Putamen (tissue), 1 donor: Measurements from ENCODE around the gene TLDC2.

Experiments used
- DNase-seq: peaks from one replicate; pipeline ENCODE4 v3.0.0-alpha.2; 2016; ENCODE audit warnings: low spot score

TLDC2 gene

DNA sequence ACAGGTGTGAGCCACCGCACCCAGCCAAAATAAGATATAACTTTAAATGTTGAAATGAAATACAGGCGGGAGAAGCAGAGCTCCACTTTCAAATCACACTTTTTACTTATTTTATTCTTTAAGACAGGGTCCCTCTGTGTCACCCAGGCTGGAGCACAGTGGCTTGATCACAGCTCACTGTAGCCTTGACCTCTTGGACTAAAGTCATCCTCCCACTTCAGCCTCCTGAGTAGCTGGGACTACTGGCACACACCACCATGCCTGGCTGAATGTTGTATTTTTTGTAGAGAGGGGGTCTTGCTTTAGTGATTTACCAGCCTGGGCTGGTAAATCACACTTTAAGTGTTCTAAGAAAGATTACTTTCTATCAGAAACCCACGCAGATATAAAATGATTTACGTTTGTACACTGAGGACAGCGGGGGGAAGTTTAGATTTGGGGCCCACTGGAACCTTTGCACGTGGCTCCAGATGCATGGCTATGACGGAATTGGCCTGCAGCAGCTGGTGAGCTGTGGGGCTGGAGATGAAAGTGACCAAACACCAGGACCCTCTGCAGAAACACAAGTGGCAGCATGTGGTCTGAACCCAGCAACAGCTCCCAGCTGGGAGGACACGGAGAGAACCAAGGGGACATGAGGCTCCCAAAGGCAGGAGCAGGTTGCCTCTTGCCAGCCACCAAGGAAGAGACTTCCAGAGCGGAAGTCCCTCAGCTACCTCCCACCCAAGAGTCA, 26.4 kb upstream of the TLDC2 start:
- DNase-seq: no peak

DNA sequence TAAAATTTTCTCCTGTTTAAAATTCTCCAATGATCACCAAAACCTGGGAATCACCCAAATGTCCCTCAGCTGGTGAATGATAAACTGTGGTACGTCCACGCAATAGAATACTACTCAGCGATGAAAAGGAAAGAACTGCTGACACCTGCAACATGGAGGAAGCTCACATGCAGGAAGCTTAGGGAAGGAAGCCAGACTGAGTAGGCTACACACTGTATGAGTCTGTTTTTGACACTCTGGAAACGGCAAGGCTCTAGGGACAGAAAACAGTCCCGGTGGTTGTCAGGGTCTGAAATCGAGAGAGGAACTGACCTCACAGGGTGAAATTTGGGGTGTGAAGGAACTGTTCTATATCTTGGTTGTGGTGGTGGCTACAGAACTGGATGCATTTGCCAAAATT, 25.2 kb upstream of the TLDC2 start:
- no peak for DNase-seq

DNA sequence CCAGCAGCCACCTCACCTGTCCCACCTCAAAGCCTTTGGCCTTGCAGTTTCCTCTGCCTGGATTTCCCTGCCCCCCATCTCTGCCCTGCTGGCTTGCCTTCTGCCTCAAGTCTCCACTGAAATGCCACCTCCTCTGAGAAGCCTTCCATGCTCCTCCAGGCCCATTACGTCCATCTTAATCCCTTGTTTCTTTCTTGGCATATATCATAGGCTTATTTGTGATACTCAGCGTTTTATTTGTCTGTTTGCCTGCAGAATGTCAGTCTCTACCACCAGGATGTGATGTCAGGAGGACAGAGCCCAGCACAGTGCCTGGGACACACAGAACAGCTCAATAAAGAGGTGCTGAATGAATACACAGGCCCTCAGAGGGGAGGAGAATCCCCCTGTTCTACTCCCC, 24.4 kb upstream of the TLDC2 start:
- no peak for DNase-seq

DNA sequence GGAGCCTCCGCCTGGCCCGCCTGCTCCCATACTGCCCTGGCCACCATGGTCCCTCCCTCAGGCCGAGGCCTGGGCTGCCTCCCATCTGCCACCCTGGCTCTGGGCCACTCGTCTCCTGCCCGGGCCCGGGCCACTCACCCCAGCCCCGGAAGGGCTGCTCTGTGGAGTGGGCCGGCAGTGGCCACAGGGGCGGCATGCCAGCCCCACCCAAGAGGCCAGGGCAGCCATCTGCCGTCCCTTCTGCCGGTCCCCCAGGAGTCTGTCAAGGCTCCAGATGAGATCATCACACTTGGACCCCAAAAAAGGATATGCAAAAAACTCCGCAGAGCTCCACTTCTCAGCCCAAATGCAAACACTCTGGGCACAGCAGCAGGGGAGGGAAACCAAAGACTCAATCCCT, 23.8 kb upstream of the TLDC2 start:
- peak; percentile 82 for DNase-seq

DNA sequence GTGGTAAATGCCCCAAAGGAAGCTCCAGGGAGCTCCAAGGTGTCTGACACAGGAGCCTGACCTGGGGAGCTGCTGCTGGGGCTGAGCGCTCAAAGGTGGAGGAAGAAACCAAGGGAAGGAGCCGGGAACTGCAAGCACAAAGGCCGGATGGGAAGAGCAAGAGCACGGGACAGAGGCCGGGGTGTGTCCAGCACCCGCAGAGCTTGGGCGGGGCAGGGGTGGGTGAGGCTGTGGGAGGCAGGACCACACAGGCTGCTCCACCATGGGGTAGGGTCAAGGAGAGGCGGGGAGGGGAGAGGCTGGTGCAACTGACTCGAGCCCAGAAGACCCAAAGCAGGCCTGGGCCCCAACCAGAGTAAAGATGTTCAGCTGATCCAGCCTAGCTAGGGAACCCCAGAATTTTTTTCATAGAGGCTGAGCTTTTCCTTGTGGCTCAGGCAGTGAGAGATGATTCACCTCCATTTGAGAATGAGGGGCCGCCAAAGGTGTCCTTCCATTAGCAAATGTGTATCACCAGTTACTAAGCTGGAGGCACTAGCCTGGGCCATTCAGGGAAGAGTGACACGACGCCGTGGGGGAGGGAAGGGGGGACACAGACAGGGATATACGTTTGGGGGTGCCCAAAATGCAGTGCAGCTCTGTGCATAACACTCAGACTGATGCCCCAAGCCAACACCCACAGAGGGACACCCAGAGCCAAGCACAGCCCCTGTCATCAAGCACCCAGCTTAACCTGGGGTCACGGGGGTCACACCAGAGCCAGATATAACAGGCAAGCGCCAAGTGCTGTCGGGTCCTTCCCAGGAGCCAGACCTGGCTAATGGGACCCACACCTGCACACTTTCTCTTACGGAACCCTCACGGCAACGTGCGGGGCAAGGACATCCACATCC, 21.3 kb upstream of the TLDC2 start:
- no peak for DNase-seq

DNA sequence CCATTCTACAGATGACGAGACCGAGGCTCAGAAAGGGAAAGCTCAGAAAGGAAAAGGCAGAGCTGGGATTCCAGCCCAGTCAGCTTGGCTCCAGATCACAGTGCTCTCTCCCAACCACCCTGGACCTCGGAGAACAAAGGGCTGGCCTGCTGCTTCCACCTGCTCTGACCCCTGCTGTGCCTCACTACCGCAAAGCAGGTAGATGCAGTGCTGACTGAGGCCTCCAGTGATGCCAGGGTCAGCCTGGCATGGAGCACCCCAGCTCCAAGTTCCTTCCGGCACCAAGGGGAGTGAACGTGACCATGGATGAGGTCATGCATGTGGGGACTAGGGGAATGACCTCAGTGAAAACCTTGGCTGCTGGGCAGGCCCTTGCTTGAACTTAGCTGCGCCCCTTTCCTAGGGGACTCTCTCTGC, 20.7 kb upstream of the TLDC2 start:
- no peak for DNase-seq

DNA sequence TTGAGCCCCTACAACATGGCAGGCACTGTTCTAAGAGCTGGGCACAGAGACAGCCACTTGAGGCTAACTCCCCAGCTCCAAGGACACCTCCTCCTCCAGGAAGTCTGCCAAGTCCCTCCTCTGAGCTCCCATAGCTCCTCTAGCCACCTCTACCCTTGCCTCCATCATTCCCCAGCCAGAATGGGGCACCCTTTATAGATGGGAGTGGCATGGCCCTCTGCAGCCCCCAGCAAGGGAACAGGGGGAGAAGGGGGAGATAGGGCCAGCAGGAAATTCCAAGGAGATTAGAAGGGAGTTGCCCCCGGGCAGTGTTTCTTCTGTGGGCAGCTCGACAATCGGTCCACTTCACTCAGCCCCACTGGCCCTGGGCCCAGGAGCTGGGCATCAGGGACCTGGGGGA, 19.7 kb upstream of the TLDC2 start:
- DNase-seq: no peak

DNA sequence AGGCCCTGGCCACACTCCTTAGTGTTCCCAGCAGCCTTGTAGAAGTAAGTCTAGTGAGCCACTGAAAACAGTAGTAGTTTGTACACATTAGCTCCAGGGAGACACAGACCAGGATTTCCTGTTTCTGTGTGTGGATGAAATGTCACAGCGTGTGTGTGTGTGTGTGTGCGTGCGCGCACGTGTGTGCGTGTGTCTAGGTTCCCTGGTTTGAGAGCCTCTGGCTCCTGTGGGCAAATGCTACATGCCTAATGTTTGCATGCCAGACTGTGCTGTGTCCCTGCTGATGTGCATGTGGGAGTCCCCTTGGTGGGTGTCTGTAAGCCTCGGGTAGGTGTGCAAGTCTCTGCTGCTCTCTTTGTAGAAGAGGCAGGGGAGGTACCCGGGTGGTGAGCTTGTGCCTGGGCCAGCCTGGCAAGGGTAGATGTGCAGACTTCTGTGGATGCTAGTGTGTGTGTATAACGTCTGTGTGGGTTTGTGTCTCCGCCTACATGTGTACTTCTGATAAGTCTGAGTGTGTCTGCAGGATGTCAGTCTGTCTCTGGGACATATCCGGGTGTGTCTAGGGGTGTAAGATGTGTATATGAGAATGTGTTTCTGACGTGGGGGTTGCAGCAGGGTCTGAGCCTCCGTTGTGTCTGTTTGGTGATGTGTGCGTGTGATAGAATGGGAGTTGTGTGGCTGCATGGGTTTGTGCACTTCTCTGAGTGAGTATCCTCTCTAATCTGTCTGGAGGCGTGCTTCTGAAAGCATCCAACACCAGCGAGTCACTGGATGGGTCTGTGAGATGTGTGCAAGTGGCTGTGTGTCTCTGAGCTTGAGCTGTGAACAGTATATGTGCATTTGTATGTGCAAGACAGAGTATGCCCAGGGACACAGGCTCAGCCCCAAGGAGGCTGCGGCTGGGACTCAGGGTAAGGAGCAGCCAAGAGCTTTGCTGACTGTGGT, 19.0 kb upstream of the TLDC2 start:
- DNase-seq: no peak

DNA sequence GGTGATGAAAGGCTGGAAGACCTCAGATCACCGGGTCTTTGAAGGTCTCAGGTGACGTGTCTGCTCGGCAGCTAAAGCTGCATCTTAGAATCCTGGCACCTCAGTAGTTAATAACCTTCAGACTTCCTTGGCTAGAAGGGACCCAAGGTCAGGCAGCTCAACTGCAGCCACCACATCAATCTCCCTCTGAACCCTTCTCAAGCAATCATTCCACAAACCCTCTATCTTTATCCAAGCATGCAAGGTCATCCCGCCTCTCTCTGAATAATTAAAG, 16.7 kb upstream of the TLDC2 start:
- DNase-seq: no peak

DNA sequence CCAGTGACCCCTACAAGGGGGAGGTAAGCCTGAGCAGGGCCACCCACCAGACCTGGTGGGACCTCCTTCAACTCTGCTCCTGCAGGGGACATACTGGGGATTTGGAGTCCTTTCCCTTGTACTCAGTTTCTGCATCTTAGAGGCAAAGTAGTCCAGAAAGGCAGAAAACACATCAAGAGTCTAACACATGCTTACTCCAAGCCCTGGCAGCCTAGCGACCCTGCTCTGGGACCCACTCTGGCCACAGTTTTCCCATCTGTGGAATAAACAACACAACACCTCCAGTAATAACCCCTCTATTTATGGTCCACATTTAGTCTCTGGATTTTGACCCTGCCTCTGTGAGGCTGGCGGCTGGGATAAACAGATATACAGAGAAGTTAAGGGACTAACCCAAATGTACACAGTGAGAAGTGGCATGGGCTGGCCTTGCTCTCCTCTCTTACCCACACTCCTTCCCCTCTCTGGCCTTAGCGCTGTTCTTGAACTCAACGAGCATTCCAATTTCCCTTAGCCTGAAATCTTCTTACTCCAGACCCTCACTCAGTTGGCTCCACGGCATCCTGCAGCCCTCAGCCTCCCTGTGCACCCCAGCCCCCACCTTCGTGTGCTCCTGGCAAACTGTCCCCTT, 16.1 kb upstream of the TLDC2 start:
- DNase-seq: no peak

DNA sequence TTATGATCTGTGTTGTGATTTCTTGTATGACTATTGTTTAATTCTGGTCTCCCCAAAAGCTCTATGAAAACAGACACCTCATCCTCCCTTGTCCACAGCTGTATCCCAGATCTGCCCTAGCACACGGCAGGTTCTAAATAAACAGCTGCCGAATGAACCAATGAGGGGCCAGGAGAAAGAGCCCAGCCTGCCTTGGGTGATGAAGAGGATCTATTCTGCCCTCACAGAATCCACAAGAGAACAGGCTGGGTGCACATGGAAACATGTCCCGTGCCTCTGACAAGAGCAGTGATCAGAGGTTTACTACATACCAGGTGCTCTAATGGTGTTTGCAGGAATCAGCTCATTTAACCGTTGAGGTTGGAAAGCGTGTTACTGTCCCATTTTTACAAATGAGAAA, 15.6 kb upstream of the TLDC2 start:
- DNase-seq: no peak

DNA sequence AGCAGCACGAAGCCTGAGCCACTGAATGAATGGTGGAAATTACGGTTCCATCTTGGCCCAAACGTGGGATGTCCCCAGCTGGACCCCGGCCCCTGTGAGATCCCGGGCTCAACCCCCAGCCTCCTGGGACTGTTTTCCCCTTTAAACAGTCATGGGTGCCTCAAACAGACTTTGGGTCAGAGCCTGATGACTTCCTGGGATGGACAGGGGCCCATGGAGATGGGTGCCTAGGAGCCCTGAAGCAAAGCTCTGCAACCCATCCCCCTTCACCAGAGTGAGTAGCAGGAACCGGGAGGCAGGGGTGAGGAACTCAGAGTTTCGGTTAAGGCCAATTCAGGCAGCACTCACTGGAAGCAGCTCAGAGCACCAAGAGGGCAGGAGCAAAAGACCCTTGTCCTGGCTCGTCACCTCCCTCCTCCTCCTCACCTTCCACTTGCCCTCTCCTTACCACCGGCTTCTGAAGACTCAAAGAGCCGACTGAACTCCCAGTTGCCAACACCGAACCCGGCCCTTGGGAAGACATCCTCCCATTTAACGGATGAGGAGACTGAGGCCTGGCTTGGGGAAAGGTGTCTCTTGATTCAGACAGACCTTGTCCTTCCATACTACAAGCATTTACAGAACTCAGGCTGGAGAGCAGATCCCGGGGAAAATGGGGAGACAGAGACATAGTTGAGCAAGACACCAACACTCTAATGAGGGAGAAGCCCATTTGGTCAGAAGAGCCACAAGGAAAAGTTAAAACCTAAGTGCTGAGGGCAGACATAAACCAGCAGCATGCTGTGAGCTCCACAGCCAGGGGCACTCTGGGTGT, 14.9 kb upstream of the TLDC2 start:
- DNase-seq: no peak

DNA sequence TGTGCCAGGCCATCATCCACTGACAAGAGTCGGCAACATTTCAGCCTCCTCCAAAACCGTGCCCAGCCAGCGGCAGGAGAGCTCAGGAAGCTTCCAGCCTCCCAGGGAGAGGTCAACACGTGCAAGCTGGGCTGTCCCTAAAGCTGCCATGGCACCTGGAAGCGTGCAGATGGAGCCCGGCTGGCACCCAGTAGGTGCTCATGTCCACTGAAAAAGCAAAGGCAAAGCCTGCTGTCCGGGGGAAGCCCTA, 14.4 kb upstream of the TLDC2 start:
- DNase-seq: no peak

DNA sequence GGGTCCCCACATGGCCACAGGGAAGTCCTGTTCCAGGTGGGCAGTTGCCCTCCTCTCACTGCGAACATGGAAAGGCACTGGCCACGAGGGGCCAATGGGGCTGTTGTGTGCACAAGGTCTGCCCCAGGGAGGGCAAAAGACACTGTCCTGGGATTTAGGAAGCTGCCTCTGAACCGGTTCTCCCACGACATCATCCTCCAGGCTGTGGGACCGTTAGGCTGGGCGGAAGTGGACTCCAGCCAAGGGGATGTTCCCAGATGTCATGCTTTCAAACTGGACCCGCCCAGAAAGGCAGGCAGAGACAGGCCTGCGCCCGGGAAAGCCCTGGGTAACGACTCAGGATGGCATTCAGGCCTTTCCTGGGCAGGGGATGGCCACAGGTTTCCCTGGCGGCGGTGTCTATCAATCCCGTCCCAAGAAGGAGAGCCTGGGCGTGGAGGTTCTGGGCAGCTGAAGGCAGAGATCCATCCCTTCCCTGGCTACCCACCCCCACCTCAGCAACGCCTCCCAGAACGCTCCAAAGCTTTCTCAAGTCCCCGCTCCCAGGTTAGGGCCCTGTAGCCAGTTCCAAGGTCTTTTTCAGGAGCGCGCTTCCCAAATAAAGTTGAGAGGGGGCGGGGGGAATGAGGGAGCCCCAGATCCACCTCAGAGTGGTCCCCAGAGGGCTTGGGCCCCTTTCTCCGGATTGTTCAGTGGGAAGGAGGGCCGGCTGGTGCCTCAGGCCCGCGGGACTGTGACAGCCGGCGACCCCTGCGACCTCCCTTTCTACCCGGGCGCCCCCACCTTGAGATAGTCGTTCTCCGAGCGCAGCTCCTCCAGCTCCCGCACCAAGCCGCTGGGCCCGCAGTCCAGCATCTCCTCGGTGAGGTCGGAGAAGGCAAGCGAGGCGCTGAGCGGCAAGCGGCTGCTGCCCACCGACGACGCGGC, 13.8 kb upstream of the TLDC2 start:
- peak; percentile 89 for DNase-seq

DNA sequence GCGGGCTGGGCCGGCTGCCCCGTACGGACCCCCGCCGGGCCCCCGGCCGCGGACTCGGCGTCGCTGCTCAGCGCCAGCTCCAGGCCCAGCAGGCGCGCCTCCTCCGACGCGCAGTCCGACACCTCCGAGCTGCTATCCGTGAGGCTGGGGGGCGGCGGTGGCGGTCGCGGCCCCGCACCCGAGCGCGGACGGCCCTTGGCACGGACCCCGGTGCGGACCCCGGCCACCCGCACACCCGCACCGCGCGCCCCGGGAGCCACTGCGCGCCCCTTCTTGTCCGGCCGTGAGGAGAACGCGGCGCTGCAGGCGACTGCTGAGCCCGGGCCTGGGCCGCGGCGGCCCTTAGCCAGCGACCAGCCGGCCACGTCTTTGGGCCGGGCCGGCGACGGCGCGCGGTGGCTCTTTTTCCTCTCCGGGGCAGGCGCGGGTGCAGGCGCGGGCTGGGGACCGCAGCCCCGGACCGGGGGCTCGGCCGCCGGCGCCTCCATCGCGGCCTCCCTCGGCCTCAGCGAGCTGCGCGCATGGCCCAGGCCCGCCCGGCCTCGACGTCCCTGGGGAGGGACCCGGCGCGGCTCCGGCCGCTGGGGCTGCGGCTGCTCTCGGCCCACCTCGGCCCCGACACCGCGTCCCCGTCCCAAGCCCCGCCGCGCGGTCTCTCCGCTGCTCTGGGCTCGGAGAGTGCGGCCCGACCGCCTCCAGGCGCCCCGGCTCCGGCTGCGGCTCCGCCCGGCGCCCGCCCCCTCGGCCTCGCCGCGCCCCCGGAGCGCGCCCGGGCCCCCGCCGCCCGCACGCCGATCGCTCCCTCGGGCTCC, 12.9 kb upstream of the TLDC2 start:
- no peak for DNase-seq

DNA sequence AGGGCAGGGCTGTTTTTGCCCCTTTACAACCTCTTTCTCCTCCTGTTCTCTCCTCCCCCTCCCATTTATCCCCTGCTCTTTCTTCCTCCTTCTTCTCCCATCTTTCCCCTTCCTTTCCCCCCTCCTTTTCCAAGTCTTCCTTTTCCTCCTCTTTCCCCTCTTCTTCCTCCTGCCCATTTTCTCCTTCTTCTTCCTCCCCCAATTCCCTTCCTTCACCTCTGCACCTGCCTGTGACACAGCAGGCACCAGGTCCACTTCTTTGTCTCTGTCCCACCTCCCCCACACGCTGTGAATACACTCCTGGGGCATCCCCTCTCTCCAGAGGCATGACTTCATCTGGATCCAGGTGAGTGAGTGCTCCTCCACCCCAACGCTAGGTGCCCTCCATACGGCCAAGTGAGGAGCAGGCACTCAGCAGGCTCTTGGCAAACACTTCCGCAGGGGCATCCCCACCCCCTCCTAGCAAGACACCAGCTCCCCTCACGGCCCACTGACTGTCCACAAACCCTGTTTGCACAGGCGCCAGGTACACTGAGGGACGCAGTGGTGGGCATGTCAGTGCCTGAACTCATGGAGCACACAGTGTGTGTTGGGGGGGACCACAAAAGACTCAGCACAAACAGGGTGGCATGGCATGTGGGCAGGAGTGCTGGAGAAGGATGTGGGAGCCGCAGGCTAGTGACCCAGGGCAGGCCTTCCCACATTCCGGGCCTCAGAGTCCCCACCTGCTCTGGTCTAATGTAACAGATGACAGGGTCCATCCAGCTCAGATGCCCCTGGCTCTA, 10.7 kb upstream of the TLDC2 start:
- no peak for DNase-seq

DNA sequence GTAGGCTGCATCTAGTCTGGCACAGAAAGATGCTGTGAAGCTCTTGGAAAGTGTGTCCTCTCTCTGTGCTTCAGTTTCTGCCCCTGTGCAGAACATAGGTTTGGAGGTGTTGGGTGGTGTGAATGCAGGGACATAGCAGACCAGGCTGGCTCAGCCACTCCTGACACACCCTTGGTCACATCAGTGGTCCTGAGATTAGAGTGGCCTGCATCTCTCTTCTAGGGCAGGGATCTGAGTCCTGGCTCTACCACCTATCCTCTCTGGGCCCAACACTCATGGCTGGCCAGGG, 10.1 kb upstream of the TLDC2 start:
- DNase-seq: no peak

DNA sequence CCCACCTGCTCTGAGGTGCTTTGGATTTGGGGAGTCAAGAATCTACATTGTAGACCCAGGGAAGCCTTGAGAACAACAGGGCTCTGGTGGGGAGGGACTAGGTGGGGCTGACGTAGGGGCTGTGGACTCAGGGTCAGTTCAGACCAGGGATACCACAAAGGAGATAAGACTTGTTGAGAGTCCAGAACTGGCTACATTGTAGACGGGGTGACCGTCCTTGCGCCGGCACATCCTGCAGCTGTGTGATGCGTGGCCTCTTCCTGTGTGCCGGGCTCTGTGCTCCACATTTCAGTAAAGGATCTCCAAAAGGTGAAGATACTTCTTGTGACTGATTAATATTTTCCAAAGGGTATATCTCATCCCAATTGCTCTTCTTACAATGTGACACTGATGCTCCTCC, 9.8 kb upstream of the TLDC2 start:
- DNase-seq: no peak
